Fibroblast of skin of right quadriceps (primary cell): ENCODE results near the gene ZNF579.
"Not testable (repeated sequence)": the region's sequence is repeated elsewhere in the genome, so short reads cannot be mapped to it uniquely, and the experiment has no call there.

ENCODE experiments used
- DNase-seq: peaks from one replicate; pipeline ENCODE4 v3.0.0-alpha.2; 2013

ZNF579 gene

DNA sequence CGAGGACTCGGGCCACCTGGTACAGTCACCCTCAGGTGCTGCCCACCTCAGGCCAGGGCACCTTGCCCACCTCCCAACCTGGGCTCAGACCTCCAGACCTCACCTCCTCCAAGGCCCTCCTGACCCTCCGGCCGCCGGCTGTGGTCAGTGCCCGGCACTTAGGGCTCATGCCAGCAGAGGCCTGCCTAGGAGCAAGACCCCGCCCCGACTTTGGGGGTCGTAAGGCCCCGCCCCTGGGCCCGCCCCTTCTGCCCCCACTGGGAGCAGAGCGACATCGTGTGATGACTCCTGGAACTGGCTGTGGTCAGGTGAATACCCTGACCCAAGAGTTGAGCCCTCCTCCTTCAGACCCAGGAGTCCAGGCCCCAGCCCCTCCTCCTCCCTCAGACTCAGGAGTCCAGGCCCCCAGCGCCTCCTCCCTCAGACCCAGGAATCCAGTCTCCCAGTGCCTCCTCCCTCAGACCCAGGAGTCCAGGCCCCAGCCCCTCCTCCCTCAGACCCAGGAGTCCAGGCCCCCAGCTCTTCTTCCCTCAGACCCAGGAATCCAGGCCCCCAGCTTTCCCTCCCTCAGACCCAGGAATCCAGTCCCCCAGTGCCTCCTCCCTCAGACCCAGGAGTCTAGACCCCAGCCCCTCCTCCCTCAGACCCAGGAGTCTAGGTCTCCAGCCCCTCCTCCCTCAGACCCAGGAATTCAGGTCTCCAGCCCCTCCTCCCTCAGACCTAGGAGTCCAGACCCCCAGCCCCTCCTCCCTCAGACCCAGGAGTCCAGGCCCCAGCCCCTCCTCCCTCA, 43.5 kb downstream of the ZNF579 start, which contains the start of gene SBK2:
TSS of gene SBK2 (minus strand) at position 183 of the 790 bp plus-strand sequence. CDS start 839 bp downstream, outside the sequence.
- peak; percentile 11 for DNase-seq

GRCh38 chr19:55536366-55536765, 44.3 kb downstream of the ZNF579 start:
- no peak for DNase-seq

DNA sequence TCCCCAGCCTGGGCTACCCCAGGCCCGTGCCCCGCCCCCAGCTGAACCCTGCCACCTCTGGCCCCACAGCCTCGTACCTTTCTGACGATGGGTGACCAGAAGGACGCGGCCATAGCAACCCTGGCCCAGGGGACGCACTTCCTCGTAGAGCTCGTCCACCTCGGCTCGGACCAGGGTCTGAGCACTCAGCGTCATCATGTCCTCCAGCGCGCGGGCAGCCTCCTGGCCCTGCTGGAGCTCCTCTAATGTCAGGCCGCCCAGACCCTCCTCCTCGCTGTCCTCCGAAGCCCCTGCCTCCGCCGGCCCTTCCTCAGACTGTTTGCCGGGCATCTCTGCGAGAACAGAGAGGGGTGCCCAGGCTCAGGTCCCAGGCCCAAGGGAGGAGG, 44.7 kb downstream of the ZNF579 start:
- DNase-seq = no peak

DNA sequence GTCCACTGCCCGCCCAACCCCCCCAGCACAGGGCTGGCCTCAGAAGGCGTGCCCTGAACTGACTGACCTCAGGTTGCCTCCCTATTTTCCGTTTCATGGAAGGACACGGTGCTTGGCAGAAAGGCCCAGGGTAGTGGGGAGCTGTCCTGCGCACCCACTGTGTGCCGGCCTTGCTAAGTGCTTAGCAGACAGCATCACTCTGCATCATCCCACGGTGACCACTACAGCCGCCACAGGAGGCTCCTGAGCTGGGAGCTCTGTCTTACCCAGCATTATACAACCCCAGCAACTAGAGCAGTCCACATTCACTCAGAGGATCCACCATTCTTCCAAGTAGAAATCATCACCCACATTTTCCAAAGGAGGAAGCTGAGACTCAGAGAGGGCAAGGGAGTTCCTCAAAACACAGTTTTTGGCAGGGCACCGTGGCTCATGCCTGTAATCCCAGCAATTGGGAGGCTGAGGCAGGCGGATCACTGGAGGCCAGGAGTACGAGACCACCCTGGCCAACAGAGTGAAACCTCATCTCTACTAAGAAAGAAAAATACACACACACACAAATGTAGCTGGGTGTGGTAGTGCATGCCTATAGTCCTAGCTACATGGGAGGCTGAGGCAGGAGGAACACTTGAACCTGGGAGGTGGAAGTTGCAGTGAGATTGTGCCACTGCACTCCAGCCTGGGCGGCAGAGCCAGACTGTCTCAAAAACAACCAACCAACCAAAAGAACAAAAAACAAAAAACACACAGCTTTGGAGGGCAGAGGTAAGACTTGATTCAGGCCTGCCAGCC, 45.3 kb downstream of the ZNF579 start:
- DNase-seq = no peak

- DNase-seq = not testable (repeated sequence)
Measured at GRCh38 chr19:55534280-55534679, 46.4 kb downstream of the ZNF579 start.

GRCh38 chr19:55530996-55531395, 49.7 kb downstream of the ZNF579 start:
- no peak for DNase-seq

DNA sequence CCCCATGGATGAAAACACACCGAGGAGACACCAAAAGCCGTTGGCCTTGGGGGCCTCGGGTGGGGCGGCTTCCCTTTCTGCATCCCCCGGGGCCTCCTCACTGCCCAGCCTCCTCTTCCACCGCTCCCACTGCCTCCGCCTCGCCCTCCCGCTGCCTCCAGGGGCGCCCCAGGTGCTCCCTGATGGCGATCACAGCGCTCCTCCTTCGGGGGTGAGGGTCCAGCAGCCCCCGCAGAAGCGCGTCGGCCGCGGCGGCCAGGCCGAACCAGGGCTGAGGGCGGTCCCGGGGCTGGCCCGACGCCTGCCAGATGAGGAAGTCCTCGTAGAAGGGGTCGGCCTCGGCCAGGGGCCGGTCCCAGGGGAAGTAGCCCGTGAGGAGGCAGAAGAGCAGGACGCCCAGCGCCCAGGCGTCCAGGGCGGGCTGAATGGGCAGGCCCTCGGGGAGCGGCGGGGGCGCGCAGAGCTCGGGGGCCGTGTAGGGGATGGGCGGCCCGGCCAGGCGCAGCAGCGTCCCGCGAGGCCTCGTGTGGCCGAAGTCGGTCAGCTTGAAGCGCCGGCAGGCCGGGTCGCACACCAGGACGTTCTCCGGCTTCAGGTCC, 50.9 kb downstream of the ZNF579 start:
- no peak for DNase-seq

GRCh38 chr19:55528030-55528803, 52.4 kb downstream of the ZNF579 start:
- peak; percentile 28 for DNase-seq

DNA sequence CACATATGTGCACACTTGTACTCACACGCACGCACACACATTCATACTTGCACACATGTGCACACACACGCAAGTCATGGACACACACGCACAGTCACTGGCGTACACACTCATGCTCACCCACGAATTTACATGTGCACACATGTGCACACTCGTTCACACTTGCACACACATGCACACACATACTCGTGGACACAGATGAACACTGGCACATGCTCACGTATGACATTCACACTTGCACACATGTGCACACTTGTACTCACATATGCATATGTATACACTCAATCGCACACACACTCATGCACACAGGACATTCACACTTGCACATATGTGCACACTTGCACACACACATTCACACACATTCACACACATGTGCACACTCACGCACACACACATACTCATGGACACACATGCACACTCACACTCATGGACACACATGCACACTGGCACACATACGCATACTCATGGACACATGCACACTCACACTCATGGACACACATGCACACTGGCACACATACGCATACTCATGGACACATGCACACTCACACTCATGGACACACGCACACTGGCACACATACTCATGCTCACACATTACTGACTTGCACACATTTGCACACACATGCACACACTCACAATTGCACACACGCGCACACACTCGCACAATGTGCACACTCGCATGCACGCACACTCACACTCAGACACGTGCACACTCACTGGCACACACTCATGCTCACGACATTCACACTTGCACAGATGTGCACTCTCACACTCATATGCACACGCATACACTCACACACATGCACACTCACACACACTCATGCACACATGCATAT, 53.2 kb downstream of the ZNF579 start:
- DNase-seq = no peak
